Skeletal muscle tissue (tissue), 4 donors: ENCODE measurements around the gene ACSF2. TPM values are rescaled to one million over a fixed set of nuclear protein-coding genes. Genes with fewer than 3 reads are reported as not detected.
"Not testable (repeated sequence)": the region's sequence is repeated elsewhere in the genome, so short reads cannot be mapped to it uniquely, and the experiment has no call there.

ENCODE experiments used
- H3K27ac ChIP-seq: one replicate; pipeline ENCODE4 v1.7.0; 2013; ENCODE audit warnings: mild to moderate bottlenecking, low read depth, low read length, inconsistent platforms
- H3K27me3 ChIP-seq, 3 donors: one replicate each; pipeline ENCODE4 v1.7.0; 2013; ENCODE audit warnings: low read length in 3 of 3; ENCODE audit not compliant: control insufficient read depth in 3 of 3, insufficient read depth in 3 of 3
- H3K36me3 ChIP-seq, 3 donors: one replicate each; pipeline ENCODE4 v1.7.0; 2013; ENCODE audit warnings: low read length in 3 of 3; ENCODE audit not compliant: control insufficient read depth in 3 of 3, insufficient read depth in 3 of 3
- H3K4me1 ChIP-seq, 3 donors: one replicate each; pipeline ENCODE4 v1.7.0; 2013; ENCODE audit warnings: low read length in 3 of 3, mild to moderate bottlenecking in 3 of 3; ENCODE audit not compliant: control insufficient read depth in 3 of 3, insufficient read depth in 3 of 3
- H3K4me3 ChIP-seq, 3 donors: one replicate each; pipeline ENCODE4 v1.7.0; 2013; ENCODE audit warnings: low read length in 3 of 3
- H3K9ac ChIP-seq, 3 donors: one replicate each; pipeline ENCODE4 v1.7.0; 2013; ENCODE audit warnings: low read length in 3 of 3, mild to moderate bottlenecking in 3 of 3, moderate library complexity in 2 of 3, low read depth in 1 of 3
- H3K9me3 ChIP-seq, 3 donors: one replicate each; pipeline ENCODE4 v1.7.0; 2013; ENCODE audit warnings: low read length in 3 of 3; ENCODE audit not compliant: control insufficient read depth in 3 of 3
- total RNA-seq: library from RNA; depleted of rRNA; stranded (reverse); fragments of >200 nt; gene quantifications from one replicate; pipeline ENCODE4 v1.2.3, GENCODE V29; 2014
- donor health status: Osteomylitis.

ACSF2 gene
- total RNA-seq, 1 donor from 2014 or later, result 51.1 TPM

DNA sequence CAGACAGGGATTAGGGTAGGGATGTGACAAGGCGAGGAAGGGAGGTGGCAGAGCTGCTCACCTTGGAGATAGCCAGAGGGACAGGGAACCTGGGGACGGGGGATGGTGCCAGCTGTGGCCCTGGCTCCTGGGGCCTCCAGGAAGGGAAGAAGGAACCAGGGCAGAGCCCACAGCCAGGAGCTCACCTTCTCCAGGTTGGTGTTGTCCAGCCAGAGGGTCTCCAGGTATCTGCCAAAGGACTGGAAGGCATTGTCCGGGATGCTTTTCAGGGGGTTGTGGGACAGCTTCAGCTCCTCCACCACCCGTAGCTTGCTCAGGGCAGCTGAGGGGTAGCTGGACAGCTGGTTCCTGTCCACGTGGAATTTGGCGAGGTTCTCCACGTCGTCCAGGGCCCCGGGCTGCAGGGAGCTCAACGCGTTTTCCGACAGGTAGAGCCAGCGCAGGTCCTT, 41.9 kb downstream of the ACSF2 start:
- peaks cover 0 to 6% (median 6%) of the 10 kb centered on the region in 3 donors for H3K36me3 ChIP-seq
- peak overlapping the region in 1 of 3 donors; percentile 69 for H3K9ac ChIP-seq
- H3K27ac ChIP-seq, result no peak overlapping the region
- H3K27me3 ChIP-seq, result peaks cover 0 to 9% (median 4%) of the 10 kb centered on the region in 3 donors
- peak overlapping the region; percentile 7 to 70 (median 64) for H3K4me3 ChIP-seq
- peaks cover 47 to 62% (median 48%) of the 10 kb centered on the region in 3 donors for H3K4me1 ChIP-seq
- H3K9me3 ChIP-seq, result no peaks in the 10 kb centered on the region

GRCh38 chr17:50468304-50469207, 42.5 kb downstream of the ACSF2 start, which contains the start of gene CHAD:
TSS of gene CHAD (minus strand) at chr17:50468880. CDS start at chr17:50468813, 67 bp downstream.
- H3K4me3 ChIP-seq, result peak within 1 kb of the TSS; percentile 35 to 70 (median 64)

DNA sequence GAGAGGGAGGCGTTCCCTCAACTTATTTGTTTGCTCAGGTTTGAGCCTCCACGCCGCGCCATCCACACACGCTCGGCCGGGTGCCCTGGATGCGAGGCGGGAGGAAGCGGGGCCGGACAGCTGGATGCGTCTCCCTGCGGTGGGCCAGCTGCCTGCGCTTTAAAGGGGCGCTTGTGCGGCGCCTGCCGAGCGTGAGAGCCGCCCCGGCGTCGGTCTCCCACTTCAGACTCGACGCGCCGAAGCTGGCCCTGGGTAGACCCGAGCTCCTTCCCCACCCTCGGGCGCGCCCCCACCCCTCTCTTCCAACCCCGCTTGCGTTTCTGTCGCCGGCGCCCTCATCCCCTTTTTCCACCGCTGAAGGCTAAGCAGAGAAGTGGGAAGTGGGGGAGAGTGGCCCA, 43.2 kb downstream of the ACSF2 start:
- Histone ChIP-seq H3K27me3 (peaks cover 0 to 9% (median 4%) of the 10 kb centered on the region in 3 donors), H3K9me3 (no peaks in the 10 kb centered on the region), H3K4me1 (peaks cover 47 to 65% (median 48%) of the 10 kb centered on the region in 3 donors), H3K4me3 (peak overlapping the region in 2 of 3 donors; percentile 64 to 70), H3K36me3 (peaks cover 5 to 7% (median 6%) of the 10 kb centered on the region in 3 donors), H3K27ac (no peak overlapping the region), H3K9ac (peak overlapping the region in 2 of 3 donors; percentile 38 to 69)

More at GRCh38 chr17:50468304-50469207, 42.5 kb downstream of the ACSF2 start, which contains the start of gene CHAD:
- no peaks in the 10 kb centered on the region for H3K9me3 ChIP-seq
- peak within 1 kb of the TSS; percentile 33 to 69 (median 38) for H3K9ac ChIP-seq
- peaks cover 47 to 65% (median 48%) of the 10 kb centered on the region in 3 donors for H3K4me1 ChIP-seq
- peaks cover 0 to 9% (median 4%) of the 10 kb centered on the region in 3 donors for H3K27me3 ChIP-seq
- peaks cover 0 to 2% (median 2%) of the 10 kb centered on the region in 3 donors for H3K36me3 ChIP-seq
- H3K27ac ChIP-seq, result peak within 1 kb of the TSS; percentile 29

- Histone ChIP-seq H3K4me1 (peaks cover 47 to 65% (median 48%) of the 10 kb centered on the region in 3 donors), H3K9me3 (no peaks in the 10 kb centered on the region), H3K27me3 (peaks cover 0 to 9% (median 4%) of the 10 kb centered on the region in 3 donors), H3K27ac (peak overlapping the region; percentile 29), H3K9ac (peak overlapping the region in 2 of 3 donors; percentile 10 to 69), H3K36me3 (peaks cover 5 to 9% (median 7%) of the 10 kb centered on the region in 3 donors), H3K4me3 (peak overlapping the region in 1 of 3 donors; percentile 64)
Measured at GRCh38 chr17:50469671-50470305, 43.8 kb downstream of the ACSF2 start.

GRCh38 chr17:50470426-50470825, 44.4 kb downstream of the ACSF2 start:
- Histone ChIP-seq H3K9me3 (no peaks in the 10 kb centered on the region), H3K27me3 (peaks cover 0 to 9% (median 4%) of the 10 kb centered on the region in 3 donors), H3K9ac (peak overlapping the region in 2 of 3 donors; percentile 10 to 69), H3K4me1 (peaks cover 47 to 65% (median 48%) of the 10 kb centered on the region in 3 donors), H3K4me3 (no peak overlapping the region), H3K36me3 (peaks cover 5 to 10% (median 7%) of the 10 kb centered on the region in 3 donors), H3K27ac (no peak overlapping the region)

DNA sequence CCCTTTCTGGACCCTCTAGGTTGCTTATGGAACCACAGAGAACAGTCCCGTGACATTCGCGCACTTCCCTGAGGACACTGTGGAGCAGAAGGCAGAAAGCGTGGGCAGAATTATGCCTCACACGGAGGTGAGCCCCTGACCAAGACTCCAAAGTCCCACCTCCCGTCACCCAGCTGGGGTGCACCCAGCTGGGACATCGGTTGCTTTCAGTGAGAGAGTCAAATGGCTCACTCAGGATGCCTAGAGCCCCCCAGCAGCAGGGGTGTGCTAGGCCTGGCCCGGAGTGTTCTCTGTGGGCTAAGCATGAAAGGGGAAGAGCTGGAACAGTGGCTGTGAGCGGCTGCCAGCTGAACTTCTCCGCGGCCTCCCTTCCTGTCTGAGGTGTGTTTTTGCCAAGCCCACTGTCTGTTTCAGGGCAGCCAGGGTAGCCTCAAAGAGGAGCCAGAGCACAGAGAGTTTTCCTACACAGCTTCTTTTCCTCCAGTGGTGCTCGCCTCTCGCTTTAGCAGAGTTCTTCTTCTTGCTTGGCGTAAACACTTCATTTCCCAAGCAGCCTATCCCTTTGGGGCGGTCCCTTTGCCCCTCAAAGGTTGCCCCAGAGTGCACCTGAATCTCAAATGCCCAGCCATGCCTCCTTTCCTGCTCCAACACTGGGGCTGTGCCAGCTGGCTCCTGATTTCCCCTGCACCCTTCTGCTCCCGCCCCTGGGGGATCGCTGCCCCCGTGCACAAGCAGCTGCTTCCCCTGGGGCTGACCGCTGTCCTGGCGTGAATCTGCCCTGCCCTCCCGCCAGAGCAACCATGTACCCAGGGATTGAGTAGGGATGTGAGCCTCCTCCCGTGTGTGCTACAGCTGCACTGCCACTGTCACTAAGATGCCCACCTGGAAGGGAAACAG, 45.2 kb downstream of the ACSF2 start:
- H3K27me3 ChIP-seq, result peaks cover 0 to 9% (median 5%) of the 10 kb centered on the region in 3 donors
- H3K4me3 ChIP-seq, result peak overlapping the region in 2 of 3 donors; percentile 14 to 45
- H3K9me3 ChIP-seq, result no peaks in the 10 kb centered on the region
- peaks cover 47 to 65% (median 48%) of the 10 kb centered on the region in 3 donors for H3K4me1 ChIP-seq
- peaks cover 5 to 10% (median 7%) of the 10 kb centered on the region in 3 donors for H3K36me3 ChIP-seq
- peak overlapping the region; percentile 27 to 69 (median 51) for H3K9ac ChIP-seq
- H3K27ac ChIP-seq, result peak overlapping the region; percentile 47

- Histone ChIP-seq H3K27ac (peak overlapping the region; percentile 47), H3K9me3 (no peaks in the 10 kb centered on the region), H3K36me3 (peaks cover 5 to 10% (median 7%) of the 10 kb centered on the region in 3 donors), H3K4me3 (peak overlapping the region in 1 of 3 donors; percentile 17), H3K9ac (peak overlapping the region in 1 of 3 donors; percentile 69), H3K27me3 (peaks cover 0 to 11% (median 9%) of the 10 kb centered on the region in 3 donors), H3K4me1 (peaks cover 45 to 56% (median 47%) of the 10 kb centered on the region in 3 donors)
Measured at GRCh38 chr17:50472286-50472685, 46.3 kb downstream of the ACSF2 start.

DNA sequence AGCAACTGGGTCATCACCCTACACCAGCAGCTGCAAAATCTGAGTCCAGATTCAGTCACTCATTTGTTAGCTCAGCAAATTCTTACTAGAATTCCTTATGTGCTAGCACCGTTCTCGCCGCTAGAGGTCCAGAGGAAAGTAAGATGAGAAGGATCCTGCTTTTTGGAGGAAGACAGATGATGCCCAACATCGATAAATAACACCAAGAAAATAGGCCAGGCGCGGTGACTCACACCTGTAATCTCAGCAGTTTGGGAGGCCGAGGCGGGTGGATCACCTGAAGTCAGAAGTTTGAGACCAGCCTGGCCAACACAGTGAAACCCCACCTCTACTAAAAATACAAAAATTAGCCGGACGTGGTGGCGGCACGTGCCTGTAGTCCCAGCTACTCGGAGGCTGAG, 46.7 kb downstream of the ACSF2 start:
- not testable (repeated sequence) for H3K36me3 ChIP-seq, H3K4me3 ChIP-seq, H3K27ac ChIP-seq, H3K9ac ChIP-seq, H3K9me3 ChIP-seq
- Histone ChIP-seq H3K4me1 (peaks cover 47 to 54% (median 47%) of the 10 kb centered on the region in 3 donors), H3K27me3 (peaks cover 0 to 11% (median 9%) of the 10 kb centered on the region in 3 donors)

DNA sequence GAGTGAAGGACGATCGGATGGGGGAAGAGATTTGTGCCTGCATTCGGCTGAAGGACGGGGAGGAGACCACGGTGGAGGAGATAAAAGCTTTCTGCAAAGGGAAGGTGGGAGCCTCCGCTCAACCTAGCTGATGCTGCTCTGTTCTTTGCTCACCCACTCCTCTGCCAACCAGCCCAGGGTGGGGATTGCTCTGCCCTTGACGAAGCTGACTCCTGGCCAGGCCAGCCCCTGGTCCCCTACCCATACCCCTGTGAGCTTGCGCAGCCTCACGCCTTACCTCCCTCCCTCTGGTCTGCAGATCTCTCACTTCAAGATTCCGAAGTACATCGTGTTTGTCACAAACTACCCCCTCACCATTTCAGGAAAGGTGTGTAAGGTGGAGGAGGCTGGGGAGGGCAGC, 47.9 kb downstream of the ACSF2 start:
- no peak overlapping the region for H3K27ac ChIP-seq
- H3K36me3 ChIP-seq, result peaks cover 5 to 10% (median 7%) of the 10 kb centered on the region in 3 donors
- no peak overlapping the region for H3K4me3 ChIP-seq
- peaks cover 44 to 50% (median 44%) of the 10 kb centered on the region in 3 donors for H3K4me1 ChIP-seq
- peaks cover 0 to 6% (median 0%) of the 10 kb centered on the region in 3 donors for H3K27me3 ChIP-seq
- H3K9ac ChIP-seq, result peak overlapping the region in 1 of 3 donors; percentile 8
- no peaks in the 10 kb centered on the region for H3K9me3 ChIP-seq
